B cell (primary cell): ENCODE data around the gene OR10A3. TPM values are rescaled to one million over a fixed set of nuclear protein-coding genes. Genes with fewer than 3 reads are reported as not detected.

ENCODE experiments used
- ATAC-seq: fragments of 200-7000 bp; cut with Tn5 transposase; one replicate; pipeline ENCODE4 v1.10.0; 2021; ENCODE audit warnings: low read depth, mild to moderate bottlenecking, moderate number of reproducible peaks, moderate library complexity
- CTCF ChIA-PET: fragments of 350-600 bp; sonication (Branson Sonifier 250); formaldehyde crosslinking; loops from one replicate; lab custom pipeline; 2021; ENCODE audit warnings: antibody characterized with exemption, inconsistent platforms; lab: Charles Lee
- POLR2A ChIA-PET: fragments of 350-600 bp; sonication (Branson Sonifier 250); formaldehyde crosslinking; loops from one replicate; lab custom pipeline; 2021; ENCODE audit warnings: antibody characterized with exemption; lab: Charles Lee
- DNase-seq: peaks from one replicate; pipeline ENCODE4 v3.0.0; 2013
- H2AFZ ChIP-seq: 2 replicates; pipeline ENCODE4 v1.6.1; 2012; ENCODE audit warnings: mild to moderate bottlenecking, low read depth, low read length; ENCODE audit not compliant: insufficient read depth, poor library complexity, severe bottlenecking
- H3K27ac ChIP-seq, 2 donors: 1 replicate in 1 of 2; 2 replicates in 1 of 2; pipeline ENCODE4 v1.5.1; 2012 to 2013; ENCODE audit warnings: low read length in 2 of 2, mild to moderate bottlenecking in 2 of 2, moderate library complexity in 1 of 2
- H3K27me3 ChIP-seq, 4 experiments: fragments of 200-600 bp in 1 of 4; sonication (generic) in 1 of 4; replicated peaks in 1 of 4; 1 replicate in 2 of 4; 2 replicates in 2 of 4; pipeline versions ENCODE4 v1.6.1 to v1.7.0; 2013 to 2016; ENCODE audit warnings: low read length in 3 of 4, mild to moderate bottlenecking in 2 of 4, mixed read lengths in 1 of 4, moderate library complexity in 1 of 4; ENCODE audit not compliant: insufficient read depth in 4 of 4, control insufficient read depth in 3 of 4; ENCODE audit errors: control extremely low read depth in 1 of 4
- H3K36me3 ChIP-seq, 2 experiments: replicated peaks in 1 of 2; 1 replicate in 1 of 2; 2 replicates in 1 of 2; pipeline versions ENCODE4 v1.6.1 to v1.7.1; 2013; ENCODE audit warnings: low read length in 1 of 2; ENCODE audit not compliant: insufficient read depth in 2 of 2, control insufficient read depth in 1 of 2; ENCODE audit errors: control extremely low read depth in 1 of 2, extremely low read depth in 1 of 2
- H3K4me1 ChIP-seq, 2 donors: fragments of 200-600 bp in 1 of 2; sonication (generic) in 1 of 2; 1 replicate in 1 of 2; 2 replicates in 1 of 2; pipeline versions ENCODE4 v1.5.1 to v1.6.1; 2013 to 2017; ENCODE audit warnings: low read length in 2 of 2; ENCODE audit not compliant: control insufficient read depth in 2 of 2, insufficient read depth in 2 of 2
- H3K4me2 ChIP-seq: replicated peaks from 2 replicates; pipeline ENCODE3; 2012; ENCODE audit warnings: mild to moderate bottlenecking, low read depth, low read length; ENCODE audit not compliant: poor library complexity, severe bottlenecking
- H3K4me3 ChIP-seq, 5 experiments: fragments of 200-600 bp in 1 of 5; sonication (generic) in 1 of 5; 1 replicate in 3 of 5; 2 replicates in 2 of 5; pipeline versions ENCODE4 v1.5.1 to v1.7.0; 2011 to 2016; ENCODE audit warnings: low read length in 4 of 5, mild to moderate bottlenecking in 4 of 5, low read depth in 2 of 5, control low read depth in 1 of 5, moderate library complexity in 1 of 5; ENCODE audit not compliant: insufficient read depth in 1 of 5; ENCODE audit errors: control extremely low read depth in 1 of 5, extremely low read depth in 1 of 5
- H3K79me2 ChIP-seq: fragments of 200-600 bp; sonication (generic); one replicate; pipeline ENCODE4 v1.6.0; 2016; ENCODE audit warnings: low read length; ENCODE audit not compliant: control insufficient read depth, insufficient read depth
- H3K9ac ChIP-seq: fragments of 200-600 bp; sonication (generic); 2 replicates; pipeline ENCODE4 v1.6.1; 2017; ENCODE audit warnings: mild to moderate bottlenecking, low read length, moderate library complexity
- H3K9me3 ChIP-seq, 3 donors: one replicate each; pipeline versions ENCODE4 v1.6.1 to v1.7.1; 2013; ENCODE audit warnings: low read length in 2 of 3; ENCODE audit not compliant: control insufficient read depth in 2 of 3, insufficient read depth in 1 of 3; ENCODE audit errors: control extremely low read depth in 1 of 3
- H4K20me1 ChIP-seq: 2 replicates; pipeline ENCODE4 v1.6.0; 2012; ENCODE audit warnings: mild to moderate bottlenecking, low read length; ENCODE audit not compliant: insufficient read depth, control insufficient read depth, poor library complexity, severe bottlenecking
- H3K27ac Mint-ChIP-seq: one replicate; pipeline ENCODE4 v1.8.0; 2021; ENCODE audit warnings: mixed read lengths
- H3K27me3 Mint-ChIP-seq: one replicate; pipeline ENCODE4 v1.8.0; 2021; ENCODE audit warnings: mixed read lengths
- H3K4me1 Mint-ChIP-seq: one replicate; pipeline ENCODE4 v1.8.0; 2021; ENCODE audit warnings: mixed read lengths
- H3K4me3 Mint-ChIP-seq: one replicate; pipeline ENCODE4 v1.8.0; 2021; ENCODE audit warnings: mixed read lengths
- H3K9me3 Mint-ChIP-seq: one replicate; pipeline ENCODE4 v1.8.0; 2022; ENCODE audit warnings: mixed read lengths; ENCODE audit not compliant: insufficient read depth
- CTCF ChIP-seq: fragments of 200-600 bp; IDR thresholded peaks from one replicate; pipeline ENCODE4 v1.8.0; 2022; ENCODE audit warnings: antibody characterized with exemption, mild to moderate bottlenecking
- EZH2 ChIP-seq: IDR thresholded peaks from 2 replicates; pipeline ENCODE4 v1.6.1; 2012; ENCODE audit warnings: borderline replicate concordance, low read depth, mild to moderate bottlenecking, moderate library complexity, low read length; ENCODE audit not compliant: insufficient read depth, poor library complexity, severe bottlenecking
- WGBS: methylation state at CpG from one replicate; pipeline ENCODE4 v1.1.5; 2013; ENCODE audit warnings: missing lambda C conversion rate; ENCODE audit not compliant: insufficient coverage; 5-methylcytosine and 5-hydroxymethylcytosine counted together
- intact Hi-C: fragments of 100-400 bp; cut with micrococcal nuclease; formaldehyde crosslinking; loops from one replicate; pipeline ENCODE4 v1.10.0; 2022
- polyA plus RNA-seq: library from polyadenylated mRNA; depleted of rRNA; stranded (reverse); fragments of >200 nt; gene quantifications from 2 replicates; pipeline ENCODE4 v1.2.3, GENCODE V29; 2012
- total RNA-seq, 2 donors: library from RNA; stranded (reverse); fragments of 120-200 nt in 1 of 2; gene quantifications; 1 replicate in 1 of 2; 2 replicates in 1 of 2; pipeline versions ENCODE4 v1.2.3 to v1.2.4, GENCODE V29; 2013 to 2022

OR10A3 gene
- total and polyA plus RNA-seq, 2 donors (not counting 1 experiment from before 2014, with no cell fraction given), result not detected

- ATAC-seq (no peak), DNase-seq (no peak)
- POLR2A ChIA-PET, result no interaction called here
- Histone ChIP-seq H3K79me2 (no peaks in the 10 kb centered on the region), H3K9ac (no peak overlapping the region), H3K4me2 (no peak overlapping the region), H4K20me1 (no peaks in the 10 kb centered on the region), H3K4me3 (no peak overlapping the region), H3K9me3 (no peaks in the 10 kb centered on the region), H2AFZ (no peak overlapping the region), H3K4me1 (no peaks in the 10 kb centered on the region), H3K36me3 (no peaks in the 10 kb centered on the region), H3K27ac (no peak overlapping the region), H3K27me3 (peaks cover 0 to 6% (median 0%) of the 10 kb centered on the region in 4 experiments)
- Mint-ChIP-seq H3K4me1 (no peaks in the 10 kb centered on the region), H3K27ac (no peak overlapping the region), H3K27me3 (peaks cover 21% of the 10 kb centered on the region), H3K9me3 (no peaks in the 10 kb centered on the region), H3K4me3 (no peak overlapping the region)
- intact Hi-C loops, result no loop called here
- TF ChIP-seq EZH2 (no peak), CTCF (no peak)
- no CpG with 5 or more reads among the region's 1 CpG for WGBS
- CTCF ChIA-PET, result no interaction called here
Observed at GRCh38 chr11:7955191-7955590, 13.7 kb upstream of the OR10A3 start.

- WGBS, result no CpG with 5 or more reads among the region's 1 CpG
- H3K4me1 Mint-ChIP-seq, result no peaks in the 10 kb centered on the region
- ChIA-PET POLR2A (no interaction called here), CTCF (no interaction called here)
- H3K4me3 ChIP-seq, result no peak overlapping the region
- no peak overlapping the region for H3K4me2 ChIP-seq
- H3K79me2 ChIP-seq, result no peaks in the 10 kb centered on the region
- ATAC-seq (no peak), DNase-seq (no peak)
- H2AFZ ChIP-seq, result no peak overlapping the region
- H3K4me1 ChIP-seq, result no peaks in the 10 kb centered on the region
- no peaks in the 10 kb centered on the region for H3K36me3 ChIP-seq
- no peak overlapping the region for H3K4me3 Mint-ChIP-seq
- no peak overlapping the region for H3K9ac ChIP-seq
- H3K9me3 Mint-ChIP-seq, result no peaks in the 10 kb centered on the region
- H3K9me3 ChIP-seq, result peaks cover 0 to 13% (median 6%) of the 10 kb centered on the region in 3 donors
- TF ChIP-seq EZH2 (no peak), CTCF (no peak)
- intact Hi-C loops, result no loop called here
- peaks cover 0 to 11% (median 1%) of the 10 kb centered on the region in 4 experiments for H3K27me3 ChIP-seq
- no peak overlapping the region for H3K27ac Mint-ChIP-seq
- no peak overlapping the region for H3K27ac ChIP-seq
- peaks cover 29% of the 10 kb centered on the region for H3K27me3 Mint-ChIP-seq
- no peaks in the 10 kb centered on the region for H4K20me1 ChIP-seq
Observed at GRCh38 chr11:7949934-7950333, 8.4 kb upstream of the OR10A3 start.
